Measurements from ENCODE around the gene DNAH3.
A peak's percentile ranks its signal among the peaks of the same experiment; 100 is the strongest.

The DNAH3 gene

GRCh38 chr16:20903899-20904506, 246.6 kb downstream of the DNAH3 start:
- H3K9me3 ChIP-seq (ENCODE audit: control insufficient read depth in 1 of 2, low read length in 2 of 2) = no peaks in the 10 kb centered on the region
- peak overlapping the region in 1 of 2 donors; percentile 3 for H3K9ac ChIP-seq (ENCODE audit: low read depth in 1 of 2, low read length in 2 of 2)
- peaks cover 53 to 57% of the 10 kb centered on the region in 2 donors for H3K4me1 ChIP-seq (ENCODE audit: control insufficient read depth in 1 of 2, insufficient read depth in 2 of 2, low read length in 2 of 2)
- no peak overlapping the region for H3K27ac ChIP-seq (ENCODE audit: low read depth, low read length)
- H3K36me3 ChIP-seq (ENCODE audit: control insufficient read depth in 1 of 2, insufficient read depth in 2 of 2, low read length in 2 of 2) = no peaks in the 10 kb centered on the region
- H3K4me3 ChIP-seq (ENCODE audit: low read depth in 1 of 2, low read length in 2 of 2) = peak overlapping the region in 1 of 2 donors; percentile 14
- no peaks in the 10 kb centered on the region for H3K27me3 ChIP-seq (ENCODE audit: control insufficient read depth in 1 of 2, insufficient read depth in 2 of 2, low read length in 2 of 2)

GRCh38 chr16:20903116-20903898, 247.3 kb downstream of the DNAH3 start:
- Histone ChIP-seq H3K27me3 (ENCODE audit: control insufficient read depth in 1 of 2, insufficient read depth in 2 of 2, low read length in 2 of 2) (no peaks in the 10 kb centered on the region), H3K36me3 (ENCODE audit: control insufficient read depth in 1 of 2, insufficient read depth in 2 of 2, low read length in 2 of 2) (no peaks in the 10 kb centered on the region), H3K27ac (ENCODE audit: low read depth, low read length) (no peak overlapping the region), H3K4me3 (ENCODE audit: low read depth in 1 of 2, low read length in 2 of 2) (no peak overlapping the region), H3K9me3 (ENCODE audit: control insufficient read depth in 1 of 2, low read length in 2 of 2) (no peaks in the 10 kb centered on the region), H3K9ac (ENCODE audit: low read depth in 1 of 2, low read length in 2 of 2) (no peak overlapping the region), H3K4me1 (ENCODE audit: control insufficient read depth in 1 of 2, insufficient read depth in 2 of 2, low read length in 2 of 2) (peaks cover 56 to 63% of the 10 kb centered on the region in 2 donors)

- Histone ChIP-seq H3K27ac (ENCODE audit: low read depth, low read length) (no peak overlapping the region), H3K4me1 (ENCODE audit: control insufficient read depth in 1 of 2, insufficient read depth in 2 of 2, low read length in 2 of 2) (peaks cover 65 to 72% of the 10 kb centered on the region in 2 donors), H3K9ac (ENCODE audit: low read depth in 1 of 2, low read length in 2 of 2) (no peak overlapping the region), H3K27me3 (ENCODE audit: control insufficient read depth in 1 of 2, insufficient read depth in 2 of 2, low read length in 2 of 2) (no peaks in the 10 kb centered on the region), H3K4me3 (ENCODE audit: low read depth in 1 of 2, low read length in 2 of 2) (peak overlapping the region in 1 of 2 donors; percentile 16), H3K9me3 (ENCODE audit: control insufficient read depth in 1 of 2, low read length in 2 of 2) (no peaks in the 10 kb centered on the region), H3K36me3 (ENCODE audit: control insufficient read depth in 1 of 2, insufficient read depth in 2 of 2, low read length in 2 of 2) (peaks cover 0 to under 1% of the 10 kb centered on the region in 2 donors)
These were observed 248.2 kb downstream of the DNAH3 start for GRCh38 chr16:20902426-20902825.

- Histone ChIP-seq H3K27ac (ENCODE audit: low read depth, low read length) (peak overlapping the region; percentile 93), H3K36me3 (ENCODE audit: control insufficient read depth in 1 of 2, insufficient read depth in 2 of 2, low read length in 2 of 2) (peaks cover 0 to 5% of the 10 kb centered on the region in 2 donors), H3K27me3 (ENCODE audit: control insufficient read depth in 1 of 2, insufficient read depth in 2 of 2, low read length in 2 of 2) (no peaks in the 10 kb centered on the region), H3K9me3 (ENCODE audit: control insufficient read depth in 1 of 2, low read length in 2 of 2) (no peaks in the 10 kb centered on the region), H3K4me1 (ENCODE audit: control insufficient read depth in 1 of 2, insufficient read depth in 2 of 2, low read length in 2 of 2) (peaks cover 63 to 68% of the 10 kb centered on the region in 2 donors), H3K4me3 (ENCODE audit: low read depth in 1 of 2, low read length in 2 of 2) (peak overlapping the region; percentile 80 to 94), H3K9ac (ENCODE audit: low read depth in 1 of 2, low read length in 2 of 2) (peak overlapping the region; percentile 83 to 88)
These were observed 249.1 kb downstream of the DNAH3 start for GRCh38 chr16:20901436-20902112.

GRCh38 chr16:20901068-20901435, 249.6 kb downstream of the DNAH3 start:
- H3K9me3 ChIP-seq (ENCODE audit: control insufficient read depth in 1 of 2, low read length in 2 of 2) = no peaks in the 10 kb centered on the region
- peaks cover 60 to 63% of the 10 kb centered on the region in 2 donors for H3K4me1 ChIP-seq (ENCODE audit: control insufficient read depth in 1 of 2, insufficient read depth in 2 of 2, low read length in 2 of 2)
- H3K4me3 ChIP-seq (ENCODE audit: low read depth in 1 of 2, low read length in 2 of 2) = peak overlapping the region; percentile 80 to 94
- peak overlapping the region; percentile 83 to 88 for H3K9ac ChIP-seq (ENCODE audit: low read depth in 1 of 2, low read length in 2 of 2)
- peak overlapping the region; percentile 93 for H3K27ac ChIP-seq (ENCODE audit: low read depth, low read length)
- H3K36me3 ChIP-seq (ENCODE audit: control insufficient read depth in 1 of 2, insufficient read depth in 2 of 2, low read length in 2 of 2) = peaks cover 0 to 7% of the 10 kb centered on the region in 2 donors
- no peaks in the 10 kb centered on the region for H3K27me3 ChIP-seq (ENCODE audit: control insufficient read depth in 1 of 2, insufficient read depth in 2 of 2, low read length in 2 of 2)

- H3K9ac ChIP-seq (ENCODE audit: low read depth in 1 of 2, low read length in 2 of 2) = peak within 1 kb of the TSS; percentile 84 to 92
- H3K36me3 ChIP-seq (ENCODE audit: control insufficient read depth in 1 of 2, insufficient read depth in 2 of 2, low read length in 2 of 2) = peaks cover 0 to 12% of the 10 kb centered on the region in 2 donors
- H3K27me3 ChIP-seq (ENCODE audit: control insufficient read depth in 1 of 2, insufficient read depth in 2 of 2, low read length in 2 of 2) = no peaks in the 10 kb centered on the region
- H3K9me3 ChIP-seq (ENCODE audit: control insufficient read depth in 1 of 2, low read length in 2 of 2) = no peaks in the 10 kb centered on the region
- peak within 1 kb of the TSS; percentile 93 for H3K27ac ChIP-seq (ENCODE audit: low read depth, low read length)
- H3K4me3 ChIP-seq (ENCODE audit: low read depth in 1 of 2, low read length in 2 of 2) = peak within 1 kb of the TSS; percentile 80 to 94
- H3K4me1 ChIP-seq (ENCODE audit: control insufficient read depth in 1 of 2, insufficient read depth in 2 of 2, low read length in 2 of 2) = peaks cover 57 to 60% of the 10 kb centered on the region in 2 donors
These were observed 250.2 kb downstream of the DNAH3 start, which contains the start of the genes DCUN1D3 and LYRM1 for GRCh38 chr16:20900299-20901067. Gene DCUN1D3 (minus strand): TSS chr16:20900358. CDS start chr16:20862538, 37,820 bp downstream. Gene LYRM1 (plus strand): TSS chr16:20900771. CDS start chr16:20915556, 14,785 bp downstream.

GRCh38 chr16:20899477-20900298, 251.0 kb downstream of the DNAH3 start:
- H3K4me3 ChIP-seq (ENCODE audit: low read depth in 1 of 2, low read length in 2 of 2) = peak overlapping the region; percentile 80 to 94
- H3K27me3 ChIP-seq (ENCODE audit: control insufficient read depth in 1 of 2, insufficient read depth in 2 of 2, low read length in 2 of 2) = no peaks in the 10 kb centered on the region
- H3K9me3 ChIP-seq (ENCODE audit: control insufficient read depth in 1 of 2, low read length in 2 of 2) = no peaks in the 10 kb centered on the region
- H3K36me3 ChIP-seq (ENCODE audit: control insufficient read depth in 1 of 2, insufficient read depth in 2 of 2, low read length in 2 of 2) = peaks cover 0 to 15% of the 10 kb centered on the region in 2 donors
- H3K27ac ChIP-seq (ENCODE audit: low read depth, low read length) = peak overlapping the region; percentile 93
- peaks cover 49 to 53% of the 10 kb centered on the region in 2 donors for H3K4me1 ChIP-seq (ENCODE audit: control insufficient read depth in 1 of 2, insufficient read depth in 2 of 2, low read length in 2 of 2)
- peak overlapping the region; percentile 84 to 92 for H3K9ac ChIP-seq (ENCODE audit: low read depth in 1 of 2, low read length in 2 of 2)

- H3K4me1 ChIP-seq (ENCODE audit: control insufficient read depth in 1 of 2, insufficient read depth in 2 of 2, low read length in 2 of 2) = peaks cover 43 to 47% of the 10 kb centered on the region in 2 donors
- peaks cover 0 to 18% of the 10 kb centered on the region in 2 donors for H3K36me3 ChIP-seq (ENCODE audit: control insufficient read depth in 1 of 2, insufficient read depth in 2 of 2, low read length in 2 of 2)
- peak overlapping the region; percentile 84 to 92 for H3K9ac ChIP-seq (ENCODE audit: low read depth in 1 of 2, low read length in 2 of 2)
- peak overlapping the region; percentile 80 to 94 for H3K4me3 ChIP-seq (ENCODE audit: low read depth in 1 of 2, low read length in 2 of 2)
- H3K27me3 ChIP-seq (ENCODE audit: control insufficient read depth in 1 of 2, insufficient read depth in 2 of 2, low read length in 2 of 2) = no peaks in the 10 kb centered on the region
- no peaks in the 10 kb centered on the region for H3K9me3 ChIP-seq (ENCODE audit: control insufficient read depth in 1 of 2, low read length in 2 of 2)
- H3K27ac ChIP-seq (ENCODE audit: low read depth, low read length) = no peak overlapping the region
These were observed 251.6 kb downstream of the DNAH3 start for GRCh38 chr16:20899071-20899470.

GRCh38 chr16:20897922-20898321, 252.7 kb downstream of the DNAH3 start:
- Histone ChIP-seq H3K4me1 (ENCODE audit: control insufficient read depth in 1 of 2, insufficient read depth in 2 of 2, low read length in 2 of 2) (peaks cover 32 to 37% of the 10 kb centered on the region in 2 donors), H3K9me3 (ENCODE audit: control insufficient read depth in 1 of 2, low read length in 2 of 2) (no peaks in the 10 kb centered on the region), H3K27me3 (ENCODE audit: control insufficient read depth in 1 of 2, insufficient read depth in 2 of 2, low read length in 2 of 2) (no peaks in the 10 kb centered on the region), H3K4me3 (ENCODE audit: low read depth in 1 of 2, low read length in 2 of 2) (no peak overlapping the region), H3K9ac (ENCODE audit: low read depth in 1 of 2, low read length in 2 of 2) (no peak overlapping the region), H3K36me3 (ENCODE audit: control insufficient read depth in 1 of 2, insufficient read depth in 2 of 2, low read length in 2 of 2) (peaks cover 0 to 24% of the 10 kb centered on the region in 2 donors), H3K27ac (ENCODE audit: low read depth, low read length) (no peak overlapping the region)
